Type B pancreatic cell (in vitro differentiated cells): ENCODE measurements around the gene MYO1C. TPM values are rescaled to one million over a fixed set of nuclear protein-coding genes. Genes with fewer than 3 reads are reported as not detected.

Experiments
- DNase-seq: peaks from one replicate; pipeline ENCODE4 v3.0.0; 2021; ENCODE audit warnings: mixed read lengths; ENCODE audit not compliant: unreplicated experiment; ENCODE audit errors: extremely low spot score
- H3K27ac Mint-ChIP-seq: 2 replicates; pipeline ENCODE4 v1.8.0; 2021; ENCODE audit warnings: mild to moderate bottlenecking, mixed read lengths
- H3K27me3 Mint-ChIP-seq: 2 replicates; pipeline ENCODE4 v1.8.0; 2021; ENCODE audit warnings: mixed read lengths
- H3K36me3 Mint-ChIP-seq: 2 replicates; pipeline ENCODE4 v1.8.0; 2021; ENCODE audit warnings: mixed read lengths
- H3K4me1 Mint-ChIP-seq: one replicate; pipeline ENCODE4 v1.8.0; 2021; ENCODE audit warnings: mixed read lengths; ENCODE audit not compliant: unreplicated experiment
- H3K4me3 Mint-ChIP-seq: 2 replicates; pipeline ENCODE4 v1.8.0; 2021; ENCODE audit warnings: mild to moderate bottlenecking, mixed read lengths
- H3K9me3 Mint-ChIP-seq: 2 replicates; pipeline ENCODE4 v1.8.0; 2021; ENCODE audit warnings: mixed read lengths
- total RNA-seq: library from RNA; stranded (reverse); gene quantifications from 2 replicates; pipeline ENCODE4 v1.2.1, GENCODE V29; 2021; ENCODE audit warnings: low replicate concordance
- TF ChIP-seq, protein P1 (sequence below): fragments of 200-600 bp; sonication (generic); conservative IDR thresholded peaks from 2 replicates; pipeline ENCODE4 v1.5.0; 2021; ENCODE audit warnings: antibody characterized with exemption, mild to moderate bottlenecking

The MYO1C gene
- total RNA-seq, 1 donor from 2014 or later: 73.6 TPM

- no peak overlapping the region for H3K27ac Mint-ChIP-seq
- no peaks in the 10 kb centered on the region for H3K9me3 Mint-ChIP-seq
- H3K36me3 Mint-ChIP-seq: peaks cover 13% of the 10 kb centered on the region
- TF ChIP-seq, protein P1, sequence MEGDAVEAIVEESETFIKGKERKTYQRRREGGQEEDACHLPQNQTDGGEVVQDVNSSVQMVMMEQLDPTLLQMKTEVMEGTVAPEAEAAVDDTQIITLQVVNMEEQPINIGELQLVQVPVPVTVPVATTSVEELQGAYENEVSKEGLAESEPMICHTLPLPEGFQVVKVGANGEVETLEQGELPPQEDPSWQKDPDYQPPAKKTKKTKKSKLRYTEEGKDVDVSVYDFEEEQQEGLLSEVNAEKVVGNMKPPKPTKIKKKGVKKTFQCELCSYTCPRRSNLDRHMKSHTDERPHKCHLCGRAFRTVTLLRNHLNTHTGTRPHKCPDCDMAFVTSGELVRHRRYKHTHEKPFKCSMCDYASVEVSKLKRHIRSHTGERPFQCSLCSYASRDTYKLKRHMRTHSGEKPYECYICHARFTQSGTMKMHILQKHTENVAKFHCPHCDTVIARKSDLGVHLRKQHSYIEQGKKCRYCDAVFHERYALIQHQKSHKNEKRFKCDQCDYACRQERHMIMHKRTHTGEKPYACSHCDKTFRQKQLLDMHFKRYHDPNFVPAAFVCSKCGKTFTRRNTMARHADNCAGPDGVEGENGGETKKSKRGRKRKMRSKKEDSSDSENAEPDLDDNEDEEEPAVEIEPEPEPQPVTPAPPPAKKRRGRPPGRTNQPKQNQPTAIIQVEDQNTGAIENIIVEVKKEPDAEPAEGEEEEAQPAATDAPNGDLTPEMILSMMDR: no peak
- no peak for DNase-seq
- peaks cover 8% of the 10 kb centered on the region for H3K4me1 Mint-ChIP-seq
- no peaks in the 10 kb centered on the region for H3K27me3 Mint-ChIP-seq
- no peak overlapping the region for H3K4me3 Mint-ChIP-seq
These were observed 20.3 kb downstream of the MYO1C start for GRCh38 chr17:1471911-1472821.

DNA sequence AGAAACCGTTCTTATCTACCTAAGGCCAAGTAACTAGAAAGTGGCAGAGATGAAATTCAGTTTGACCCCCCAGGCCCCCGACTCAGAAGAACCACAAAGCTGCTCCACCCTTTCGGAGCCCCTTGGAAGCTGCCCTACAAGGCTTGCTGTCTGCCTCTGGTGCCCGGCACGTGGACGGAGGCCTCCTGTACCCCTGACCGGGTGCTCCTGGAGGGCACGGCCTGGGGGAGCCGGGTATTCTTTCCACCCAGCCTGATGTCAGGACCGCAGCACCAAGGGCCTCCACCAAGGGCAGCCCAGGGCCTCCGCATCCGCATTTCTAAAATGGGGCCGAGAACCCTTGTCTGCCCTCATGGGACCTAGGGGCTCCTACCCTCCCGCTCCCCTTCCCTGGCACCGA lies 21.0 kb downstream of the MYO1C start:
- H3K4me3 Mint-ChIP-seq: no peak overlapping the region
- no peaks in the 10 kb centered on the region for H3K9me3 Mint-ChIP-seq
- H3K4me1 Mint-ChIP-seq: peaks cover 8% of the 10 kb centered on the region
- H3K27ac Mint-ChIP-seq: no peak overlapping the region
- DNase-seq: no peak
- no peaks in the 10 kb centered on the region for H3K27me3 Mint-ChIP-seq
- H3K36me3 Mint-ChIP-seq: peaks cover 13% of the 10 kb centered on the region
- TF ChIP-seq, protein P1: no peak

DNA sequence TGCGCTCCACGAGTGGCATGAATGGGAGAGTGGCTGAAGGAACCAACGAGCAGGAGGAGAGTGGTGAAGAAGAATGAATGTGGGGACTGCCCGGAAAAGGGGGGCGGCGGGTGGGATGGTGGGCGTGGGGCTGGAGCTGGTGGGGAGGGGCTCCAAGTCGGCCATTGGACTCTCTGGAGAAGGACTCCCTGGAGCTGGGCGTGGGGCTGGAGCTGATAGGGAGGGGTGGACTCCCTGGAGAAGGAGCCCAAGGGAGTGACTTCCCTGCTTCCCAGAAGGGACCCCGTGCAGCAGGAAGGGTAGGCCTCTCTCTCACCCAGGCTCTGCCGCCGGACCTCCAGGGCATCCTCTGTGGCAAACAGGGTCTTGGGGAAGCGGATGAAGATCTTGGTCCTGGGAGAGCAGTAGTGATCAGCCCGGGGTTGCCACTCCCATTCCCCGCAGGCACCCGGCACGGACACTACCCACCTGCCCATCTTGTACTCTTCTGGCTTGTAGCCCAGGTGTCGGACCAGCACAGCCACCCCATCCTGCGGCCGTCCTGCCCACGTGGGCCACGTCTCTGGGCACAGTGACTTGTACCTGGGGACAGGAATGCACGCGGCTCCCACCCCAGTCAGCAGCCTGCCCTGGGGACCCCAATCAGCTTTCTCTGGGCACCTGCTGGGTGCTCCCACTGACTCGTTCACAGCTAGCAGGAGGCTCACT lies 21.6 kb downstream of the MYO1C start:
- Mint-ChIP-seq H3K9me3 (no peaks in the 10 kb centered on the region), H3K4me3 (no peak overlapping the region), H3K27me3 (no peaks in the 10 kb centered on the region), H3K36me3 (peaks cover 13% of the 10 kb centered on the region), H3K27ac (no peak overlapping the region), H3K4me1 (peaks cover 8% of the 10 kb centered on the region)
- no peak for DNase-seq
- TF ChIP-seq, protein P1: no peak

- no peaks in the 10 kb centered on the region for H3K27me3 Mint-ChIP-seq
- no peak for DNase-seq
- peaks cover 8% of the 10 kb centered on the region for H3K4me1 Mint-ChIP-seq
- H3K4me3 Mint-ChIP-seq: no peak overlapping the region
- TF ChIP-seq, protein P1: no peak
- no peaks in the 10 kb centered on the region for H3K9me3 Mint-ChIP-seq
- peaks cover 13% of the 10 kb centered on the region for H3K36me3 Mint-ChIP-seq
- H3K27ac Mint-ChIP-seq: no peak overlapping the region
These were observed 22.3 kb downstream of the MYO1C start for GRCh38 chr17:1470071-1470754.

GRCh38 chr17:1469231-1469852 lies 23.1 kb downstream of the MYO1C start:
- no peaks in the 10 kb centered on the region for H3K9me3 Mint-ChIP-seq
- no peaks in the 10 kb centered on the region for H3K27me3 Mint-ChIP-seq
- TF ChIP-seq, protein P1: no peak
- H3K4me3 Mint-ChIP-seq: no peak overlapping the region
- H3K36me3 Mint-ChIP-seq: peaks cover 13% of the 10 kb centered on the region
- H3K27ac Mint-ChIP-seq: no peak overlapping the region
- H3K4me1 Mint-ChIP-seq: peaks cover 8% of the 10 kb centered on the region
- DNase-seq: no peak
